ENCODE results near the gene RIMBP2. TPM values are rescaled to one million over a fixed set of nuclear protein-coding genes. Genes with fewer than 3 reads are reported as not detected.

The RIMBP2 gene
- total RNA-seq, 1 donor from 2014 or later: 0.09 TPM

DNA sequence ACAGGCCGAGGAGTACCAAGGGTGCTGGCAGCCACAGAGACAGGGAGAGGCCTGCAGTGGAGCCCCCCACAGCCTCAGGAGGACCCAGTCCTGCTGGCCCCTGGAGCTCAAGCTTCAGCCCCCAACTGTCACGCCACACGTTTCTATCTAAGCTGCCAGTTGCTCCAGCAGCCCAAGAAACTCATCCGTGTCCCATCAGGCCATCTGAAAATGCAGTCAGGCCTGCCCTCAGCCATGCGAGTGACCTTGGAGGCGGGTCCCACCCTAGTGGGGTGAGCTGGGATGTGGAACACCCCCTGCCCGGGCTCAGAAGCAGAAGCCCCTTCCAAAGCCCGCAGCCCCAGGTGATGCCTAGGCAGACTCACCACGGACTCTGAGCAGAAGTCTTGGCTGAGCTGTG lies 158.9 kb downstream of the RIMBP2 start:
- Histone ChIP-seq H3K27ac (no peak overlapping the region), H3K4me1 (no peaks in the 10 kb centered on the region), H3K36me3 (no peaks in the 10 kb centered on the region), H3K9me3 (no peaks in the 10 kb centered on the region), H3K27me3 (no peaks in the 10 kb centered on the region), H3K4me3 (no peak overlapping the region)
- TF ChIP-seq, protein P1, sequence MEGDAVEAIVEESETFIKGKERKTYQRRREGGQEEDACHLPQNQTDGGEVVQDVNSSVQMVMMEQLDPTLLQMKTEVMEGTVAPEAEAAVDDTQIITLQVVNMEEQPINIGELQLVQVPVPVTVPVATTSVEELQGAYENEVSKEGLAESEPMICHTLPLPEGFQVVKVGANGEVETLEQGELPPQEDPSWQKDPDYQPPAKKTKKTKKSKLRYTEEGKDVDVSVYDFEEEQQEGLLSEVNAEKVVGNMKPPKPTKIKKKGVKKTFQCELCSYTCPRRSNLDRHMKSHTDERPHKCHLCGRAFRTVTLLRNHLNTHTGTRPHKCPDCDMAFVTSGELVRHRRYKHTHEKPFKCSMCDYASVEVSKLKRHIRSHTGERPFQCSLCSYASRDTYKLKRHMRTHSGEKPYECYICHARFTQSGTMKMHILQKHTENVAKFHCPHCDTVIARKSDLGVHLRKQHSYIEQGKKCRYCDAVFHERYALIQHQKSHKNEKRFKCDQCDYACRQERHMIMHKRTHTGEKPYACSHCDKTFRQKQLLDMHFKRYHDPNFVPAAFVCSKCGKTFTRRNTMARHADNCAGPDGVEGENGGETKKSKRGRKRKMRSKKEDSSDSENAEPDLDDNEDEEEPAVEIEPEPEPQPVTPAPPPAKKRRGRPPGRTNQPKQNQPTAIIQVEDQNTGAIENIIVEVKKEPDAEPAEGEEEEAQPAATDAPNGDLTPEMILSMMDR (IDR thresholded peaks at IDR 0.05): no peak
- DNase-seq (no peak), ATAC-seq (no peak)
- intact Hi-C loops (cut with DNase I): no loop called here

DNA sequence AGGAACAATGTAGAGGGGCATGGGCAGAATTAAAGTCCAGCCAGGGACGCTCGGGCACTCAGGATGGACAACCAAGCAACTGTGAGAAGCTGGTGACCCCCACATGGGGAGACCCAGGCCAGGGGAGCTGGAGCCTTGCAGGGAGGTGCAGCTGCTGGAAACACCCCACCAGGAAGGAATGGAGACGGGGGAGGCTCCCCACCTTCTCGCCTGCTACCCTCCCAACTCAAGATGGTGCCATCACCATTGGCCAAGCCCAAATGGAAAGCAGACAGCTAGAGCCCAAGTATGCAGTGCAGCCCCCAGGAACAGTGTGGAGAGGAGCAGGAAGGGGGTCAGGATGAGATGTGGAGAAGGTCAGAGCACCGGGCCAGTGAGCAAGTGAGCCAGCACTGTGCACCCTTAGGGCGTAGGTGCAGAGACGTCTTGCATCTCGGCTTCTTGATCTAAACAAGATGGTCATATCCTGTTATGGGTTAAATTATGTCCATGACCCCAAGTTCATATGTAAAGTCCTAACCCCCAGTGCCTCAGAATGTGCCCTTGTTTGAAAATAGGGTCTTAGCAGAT lies 159.5 kb downstream of the RIMBP2 start:
- no peaks in the 10 kb centered on the region for H3K36me3 ChIP-seq
- TF ChIP-seq, protein P1 (IDR thresholded peaks at IDR 0.05): no peak
- peak; percentile 23 for ATAC-seq

DNA sequence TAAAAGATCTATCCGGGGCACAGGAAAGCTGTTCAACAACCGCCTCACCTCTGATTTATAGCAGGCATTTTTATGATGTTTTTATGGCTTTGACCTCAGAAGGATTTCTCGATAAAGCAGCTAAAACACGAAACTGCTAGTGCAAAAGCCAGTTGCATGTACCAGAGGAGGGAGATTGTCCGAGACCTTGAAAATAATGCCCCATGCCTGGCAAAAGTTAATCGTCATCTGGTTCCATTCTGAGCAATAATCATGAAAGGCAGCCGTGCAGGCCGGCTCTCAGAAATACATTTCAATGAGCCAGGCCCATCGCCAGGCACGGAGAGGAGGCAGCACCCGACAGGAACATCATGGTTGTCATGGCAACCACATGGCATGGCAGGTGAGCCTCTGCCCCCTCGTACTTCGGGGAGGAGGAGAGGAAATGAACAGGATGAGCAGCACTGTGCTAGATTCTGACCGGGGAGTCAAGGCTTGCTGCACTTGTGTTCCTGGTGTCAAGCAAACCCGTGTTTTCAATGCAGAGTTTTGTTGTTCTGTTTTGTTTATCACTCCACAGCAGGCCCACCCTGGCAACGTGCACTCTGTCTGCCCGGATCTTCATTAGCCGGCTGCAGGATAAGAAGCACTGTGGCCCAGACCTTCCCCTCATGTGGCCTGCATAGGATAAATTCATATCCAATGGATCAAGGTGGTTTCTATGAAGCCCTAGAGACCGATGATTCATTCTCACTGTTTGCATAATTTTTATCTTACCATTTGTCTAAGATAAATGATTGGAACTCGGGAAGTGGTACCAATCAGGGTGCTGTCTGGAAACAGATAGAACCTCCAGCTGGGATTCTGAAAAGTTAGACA lies 160.2 kb downstream of the RIMBP2 start:
- ATAC-seq (no peak), DNase-seq (no peak)
- TF ChIP-seq, protein P1 (IDR thresholded peaks at IDR 0.05): no peak
- Histone ChIP-seq H3K36me3 (no peaks in the 10 kb centered on the region), H3K4me1 (no peaks in the 10 kb centered on the region), H3K27ac (no peak overlapping the region), H3K27me3 (no peaks in the 10 kb centered on the region), H3K9me3 (no peaks in the 10 kb centered on the region), H3K4me3 (no peak overlapping the region)
- intact Hi-C loops (cut with DNase I): no loop called here

More for the DNA sequence above, 159.5 kb downstream of the RIMBP2 start:
- no peak for DNase-seq
- Histone ChIP-seq H3K27ac (no peak overlapping the region), H3K4me3 (no peak overlapping the region), H3K27me3 (no peaks in the 10 kb centered on the region), H3K4me1 (no peaks in the 10 kb centered on the region), H3K9me3 (no peaks in the 10 kb centered on the region)
- intact Hi-C loops (cut with DNase I): no loop called here

DNA sequence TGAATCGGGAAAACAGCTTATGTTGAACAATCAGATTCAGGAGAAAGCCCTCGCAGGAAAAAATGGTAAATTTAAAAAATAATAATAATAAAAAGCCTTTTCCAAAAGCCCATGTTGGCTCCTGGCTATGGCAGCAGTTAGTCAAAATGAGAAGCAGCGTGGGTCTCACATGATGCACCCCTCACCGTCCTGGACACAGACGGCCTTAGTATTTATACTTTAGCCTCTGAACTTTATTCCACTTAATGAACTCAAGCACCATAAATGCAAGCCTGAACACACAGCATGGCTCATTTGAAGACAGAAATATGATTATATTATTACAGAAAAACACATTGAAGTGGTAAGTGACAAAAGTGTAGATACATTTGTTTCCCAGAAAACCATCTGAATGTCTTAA lies 160.9 kb downstream of the RIMBP2 start:
- no peaks in the 10 kb centered on the region for H3K4me1 ChIP-seq
- H3K9me3 ChIP-seq: no peaks in the 10 kb centered on the region
- no peak for ATAC-seq
- no peak overlapping the region for H3K27ac ChIP-seq
- H3K27me3 ChIP-seq: no peaks in the 10 kb centered on the region
- TF ChIP-seq, protein P1 (IDR thresholded peaks at IDR 0.05): no peak
- H3K4me3 ChIP-seq: no peak overlapping the region
- intact Hi-C loops (cut with DNase I): no loop called here
- H3K36me3 ChIP-seq: no peaks in the 10 kb centered on the region
- no peak for DNase-seq

DNA sequence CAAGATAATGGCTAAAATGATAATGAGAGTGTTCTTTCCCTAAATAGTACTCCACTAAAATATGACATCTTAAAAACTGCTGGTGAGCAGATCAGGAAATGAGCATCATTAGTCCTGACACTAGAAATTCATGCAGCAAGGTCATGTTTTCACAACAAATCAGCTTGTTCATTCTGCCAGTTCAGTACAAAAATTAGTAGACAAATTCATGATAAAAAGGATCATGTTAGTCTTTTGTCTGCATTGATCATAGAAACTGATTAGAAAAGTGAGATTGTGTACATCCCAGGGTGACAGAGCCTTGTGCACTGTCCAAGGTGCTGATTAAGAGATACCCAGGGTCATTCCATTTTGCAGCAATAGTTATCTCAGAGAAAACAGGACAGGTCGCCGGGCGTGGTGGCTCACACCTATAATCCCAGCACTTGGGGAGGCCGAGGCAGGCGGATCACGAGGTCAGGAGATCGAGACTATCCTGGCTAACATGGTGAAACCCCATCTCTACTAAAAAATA lies 163.6 kb downstream of the RIMBP2 start:
- H3K9me3 ChIP-seq: no peaks in the 10 kb centered on the region
- H3K4me1 ChIP-seq: no peaks in the 10 kb centered on the region
- H3K4me3 ChIP-seq: no peak overlapping the region
- H3K36me3 ChIP-seq: no peaks in the 10 kb centered on the region
- ATAC-seq: no peak
- TF ChIP-seq, protein P1 (IDR thresholded peaks at IDR 0.05): no peak
- intact Hi-C loops (cut with DNase I): no loop called here
- no peak for DNase-seq
- H3K27ac ChIP-seq: no peak overlapping the region
- no peaks in the 10 kb centered on the region for H3K27me3 ChIP-seq
